GM12874 (cell line): Measurements from ENCODE around the gene FOXR1.

ENCODE experiments used
- TF ChIP-seq, protein P1 (sequence below): IDR thresholded peaks from 2 replicates; pipeline ENCODE4 v1.5.1; 2011; ENCODE audit warnings: low read depth, mild to moderate bottlenecking, control low read depth, low read length, moderate library complexity; ENCODE audit not compliant: insufficient read depth

FOXR1 gene

DNA sequence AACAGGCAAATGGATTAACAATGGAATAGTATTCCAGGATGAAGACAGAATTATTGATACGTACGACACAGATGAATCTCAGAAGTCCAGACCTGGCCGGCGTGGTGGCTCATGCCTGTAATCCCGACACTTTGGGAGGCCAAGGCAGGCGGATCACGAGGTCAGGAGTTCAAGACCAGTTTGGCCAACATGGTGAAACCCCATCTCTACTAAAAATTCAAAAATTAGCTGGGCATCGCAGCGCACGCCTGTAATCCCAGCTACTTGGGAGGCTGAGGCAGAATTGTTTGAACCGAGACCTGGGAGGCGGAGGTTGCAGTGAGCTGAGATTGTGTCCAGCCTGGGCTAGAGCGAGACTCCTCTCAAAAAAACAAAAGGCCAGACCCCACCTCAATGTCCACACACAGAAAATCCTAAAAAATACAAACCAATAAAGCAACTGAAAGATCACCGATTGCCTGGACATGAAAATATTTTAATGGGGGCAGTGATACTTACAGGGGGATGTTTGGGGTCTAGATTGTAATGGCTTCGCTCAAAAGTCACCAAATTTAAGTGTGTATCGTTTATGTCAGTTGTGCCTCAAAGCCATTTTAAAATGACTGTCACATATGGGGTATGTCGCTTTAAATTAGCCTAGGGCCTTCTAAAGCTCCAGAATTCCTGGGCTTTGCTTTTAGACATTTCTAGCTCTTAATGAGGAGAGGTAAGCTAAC is 42.8 kb downstream of the FOXR1 start:
- TF ChIP-seq, protein P1, sequence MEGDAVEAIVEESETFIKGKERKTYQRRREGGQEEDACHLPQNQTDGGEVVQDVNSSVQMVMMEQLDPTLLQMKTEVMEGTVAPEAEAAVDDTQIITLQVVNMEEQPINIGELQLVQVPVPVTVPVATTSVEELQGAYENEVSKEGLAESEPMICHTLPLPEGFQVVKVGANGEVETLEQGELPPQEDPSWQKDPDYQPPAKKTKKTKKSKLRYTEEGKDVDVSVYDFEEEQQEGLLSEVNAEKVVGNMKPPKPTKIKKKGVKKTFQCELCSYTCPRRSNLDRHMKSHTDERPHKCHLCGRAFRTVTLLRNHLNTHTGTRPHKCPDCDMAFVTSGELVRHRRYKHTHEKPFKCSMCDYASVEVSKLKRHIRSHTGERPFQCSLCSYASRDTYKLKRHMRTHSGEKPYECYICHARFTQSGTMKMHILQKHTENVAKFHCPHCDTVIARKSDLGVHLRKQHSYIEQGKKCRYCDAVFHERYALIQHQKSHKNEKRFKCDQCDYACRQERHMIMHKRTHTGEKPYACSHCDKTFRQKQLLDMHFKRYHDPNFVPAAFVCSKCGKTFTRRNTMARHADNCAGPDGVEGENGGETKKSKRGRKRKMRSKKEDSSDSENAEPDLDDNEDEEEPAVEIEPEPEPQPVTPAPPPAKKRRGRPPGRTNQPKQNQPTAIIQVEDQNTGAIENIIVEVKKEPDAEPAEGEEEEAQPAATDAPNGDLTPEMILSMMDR = no peak

DNA sequence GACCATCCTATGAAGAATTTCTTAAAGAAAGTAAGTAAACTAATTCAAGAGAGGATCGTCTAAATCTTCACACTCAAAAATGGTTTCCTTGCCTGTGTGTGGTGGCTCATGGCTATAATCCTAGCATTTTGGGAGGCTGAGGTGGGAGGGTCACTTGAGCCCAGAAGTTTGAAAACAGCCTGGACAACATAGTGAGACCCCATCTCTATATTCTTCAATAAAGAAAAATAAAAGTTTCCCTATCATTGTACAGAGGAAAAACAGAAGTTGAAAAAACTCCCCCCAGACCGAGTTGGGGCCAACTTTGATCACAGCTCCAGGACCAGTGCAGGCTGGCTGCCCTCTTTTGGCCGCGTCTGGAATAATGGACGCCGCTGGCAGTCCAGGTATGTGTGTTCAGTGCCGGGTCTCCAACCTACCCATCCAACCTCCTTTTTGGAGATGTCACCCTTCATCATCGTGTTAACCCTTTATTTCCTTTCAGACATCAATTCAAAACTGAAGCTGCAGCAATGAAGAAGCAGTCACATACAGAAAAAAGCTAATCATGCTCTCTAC is 43.6 kb downstream of the FOXR1 start:
- TF ChIP-seq, protein P1 = no peak

DNA sequence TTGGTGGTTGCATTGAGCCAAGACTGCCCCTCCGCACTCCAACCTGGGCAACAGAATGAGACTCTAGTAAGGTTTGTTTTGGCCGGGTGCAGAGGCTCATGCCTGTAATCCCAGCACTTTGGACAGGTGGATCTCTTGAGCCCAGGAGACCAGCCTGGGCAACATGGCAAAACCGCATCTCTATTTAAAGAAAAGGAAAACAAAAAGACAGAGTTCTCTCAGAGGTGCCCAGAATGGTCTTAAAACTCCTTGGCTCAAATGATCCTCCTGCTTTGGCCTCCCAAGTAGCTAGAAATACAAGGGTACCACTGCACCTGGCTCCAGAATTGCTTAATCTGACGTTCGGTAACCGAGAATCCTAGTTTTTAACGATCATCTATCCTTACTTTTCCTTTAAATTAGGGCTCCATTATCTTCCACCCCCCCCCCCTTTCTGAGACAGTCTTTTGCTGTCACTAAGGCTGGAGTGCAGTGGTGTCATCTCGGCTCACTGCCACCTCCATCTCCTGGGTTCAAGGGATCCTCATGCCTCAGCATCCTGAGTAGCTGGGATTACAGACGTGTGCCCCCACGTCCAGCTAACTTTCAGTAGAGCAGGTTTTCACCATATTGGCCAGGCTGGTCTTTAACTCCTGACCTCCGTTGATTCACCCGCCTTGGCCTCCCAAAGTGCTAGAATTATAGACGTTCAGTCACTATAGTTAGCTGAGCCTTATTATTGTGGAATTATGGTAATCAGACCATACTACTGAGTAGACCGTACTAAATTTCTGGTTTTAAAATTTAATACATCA is 44.9 kb downstream of the FOXR1 start:
- TF ChIP-seq, protein P1 = no peak

DNA sequence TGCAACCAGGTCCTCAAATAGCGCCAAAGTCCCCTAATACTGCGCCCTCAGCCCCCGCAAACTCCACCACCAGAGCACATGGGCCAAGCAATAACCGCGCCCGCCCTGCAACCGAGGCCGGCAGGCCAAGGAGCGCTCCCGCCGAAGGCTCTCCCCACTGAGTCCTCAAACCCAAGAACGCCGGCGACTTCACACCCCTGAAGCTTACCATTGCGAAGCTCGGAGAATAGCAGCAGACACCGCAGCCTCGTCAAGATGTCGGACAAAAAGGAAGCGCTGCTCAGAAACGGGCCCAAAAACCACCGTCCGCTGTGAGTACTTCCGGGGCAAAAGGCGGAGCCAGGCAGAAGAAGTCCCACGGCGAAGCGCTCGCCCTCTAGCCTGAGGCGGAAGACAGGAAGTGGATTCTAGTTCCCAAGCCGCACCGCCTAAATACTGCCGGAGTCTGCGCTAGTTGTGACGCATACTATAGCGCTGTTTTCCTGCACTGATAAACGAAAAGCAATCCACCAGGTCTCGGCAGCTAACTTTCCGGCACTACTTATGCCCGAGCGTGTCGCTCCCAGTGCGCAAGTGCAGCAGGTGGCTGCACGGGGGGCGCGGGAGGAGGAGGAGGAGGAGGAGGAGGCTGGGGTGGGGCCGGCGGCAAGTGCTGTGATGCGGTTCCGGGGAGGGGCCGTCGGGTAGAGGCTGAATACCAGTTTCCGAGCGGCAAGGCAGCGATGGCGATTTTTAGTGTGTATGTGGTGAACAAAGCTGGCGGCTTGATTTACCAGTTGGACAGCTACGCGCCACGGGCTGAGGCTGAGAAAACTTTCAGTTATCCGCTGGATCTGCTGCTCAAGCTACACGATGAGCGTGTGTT is 46.7 kb downstream of the FOXR1 start, which contains the start of the genes RPS25 and TRAPPC4:
Gene RPS25, minus strand, starts transcription at position 270 of the 865 bp plus-strand sequence. Its CDS starts 59 bp downstream, at position 211.
Gene TRAPPC4, plus strand, starts transcription at position 693 of the 865 bp plus-strand sequence. Its CDS starts 30 bp downstream, at position 723.
- TF ChIP-seq, protein P1 = no peak

DNA sequence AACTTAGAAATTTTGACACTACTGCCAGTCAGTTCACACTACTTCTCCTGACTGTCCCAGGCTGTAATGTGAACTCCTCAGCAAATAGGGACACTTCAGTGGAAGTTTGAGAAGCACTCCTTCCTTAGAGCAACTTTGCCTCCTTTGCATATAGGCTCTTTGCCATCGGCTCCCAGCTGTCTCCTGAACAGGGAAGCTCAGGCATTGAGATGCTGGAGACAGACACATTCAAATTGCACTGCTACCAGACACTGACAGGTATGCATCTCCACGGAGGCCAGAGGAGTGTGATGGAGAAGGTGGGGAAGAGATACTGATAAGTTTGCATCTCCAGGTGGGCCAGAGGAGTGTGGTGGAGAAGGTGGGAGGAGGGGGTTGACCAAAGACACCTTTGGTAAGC is 48.4 kb downstream of the FOXR1 start:
- TF ChIP-seq, protein P1 = no peak

DNA sequence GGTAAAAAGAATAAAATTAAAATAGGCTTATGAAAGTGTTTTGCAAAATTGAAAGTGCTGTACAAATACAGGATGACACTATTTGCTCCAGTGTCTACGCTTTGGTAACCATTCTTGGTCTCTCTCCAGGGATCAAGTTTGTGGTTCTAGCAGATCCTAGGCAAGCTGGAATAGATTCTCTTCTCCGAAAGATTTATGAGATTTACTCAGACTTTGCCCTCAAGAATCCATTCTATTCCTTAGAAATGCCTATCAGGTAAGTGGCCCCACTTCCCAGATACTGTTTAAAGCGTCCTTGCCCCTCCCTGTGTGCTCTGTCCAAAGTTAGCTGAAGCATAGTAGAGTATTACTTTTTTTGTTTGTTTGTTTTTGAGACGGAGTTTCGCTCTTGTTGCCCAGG is 50.1 kb downstream of the FOXR1 start:
- TF ChIP-seq, protein P1 = no peak
